Stimulated activated CD8-positive, alpha-beta memory T cell treated with anti-CD3 and anti-CD28 coated beads, Interleukin-7, amount 100 ng/mL, for 4 hours (primary cell): ENCODE measurements around the gene PDE11A.
"Not testable (repeated sequence)": the region's sequence is repeated elsewhere in the genome, so short reads cannot be mapped to it uniquely, and the experiment has no call there.

Experiments used
- DNase-seq, 2 donors: peaks; one replicate each; pipeline ENCODE4 v3.0.0-alpha.2; 2020; ENCODE audit warnings: low read depth in 2 of 2

PDE11A gene

GRCh38 chr2:178072383-178073301, at the start of gene PDE11A:
PDE11A (minus strand) TSS chr2:178072777; CDS start chr2:178072437, 340 bp downstream.
- DNase-seq = no peak

- DNase-seq = no peak
Measured at GRCh38 chr2:178119179-178119922, 46.8 kb upstream of the PDE11A start.

- DNase-seq = no peak
Measured at GRCh38 chr2:178117725-178118124, 45.1 kb upstream of the PDE11A start.

GRCh38 chr2:178115271-178115670, 42.7 kb upstream of the PDE11A start:
- no peak for DNase-seq

GRCh38 chr2:178114462-178114861, 41.9 kb upstream of the PDE11A start:
- DNase-seq = no peak

GRCh38 chr2:178112202-178113152, 39.9 kb upstream of the PDE11A start, which contains the start of gene RBM45:
RBM45 (plus strand) TSS chr2:178112437; CDS start chr2:178112547, 110 bp downstream.
- peak; percentile 63 to 79 for DNase-seq

- DNase-seq = no peak
Measured at GRCh38 chr2:178111743-178112142, 39.2 kb upstream of the PDE11A start.

GRCh38 chr2:178110681-178111080, 38.1 kb upstream of the PDE11A start:
- no peak for DNase-seq

GRCh38 chr2:178109813-178110212, 37.2 kb upstream of the PDE11A start:
- no peak for DNase-seq

- no peak for DNase-seq
Measured at GRCh38 chr2:178108176-178108575, 35.6 kb upstream of the PDE11A start.

GRCh38 chr2:178106053-178106452, 33.5 kb upstream of the PDE11A start:
- no peak for DNase-seq

GRCh38 chr2:178105566-178105965, 33.0 kb upstream of the PDE11A start:
- no peak for DNase-seq

- no peak for DNase-seq
Measured at GRCh38 chr2:178101321-178102079, 28.9 kb upstream of the PDE11A start.

GRCh38 chr2:178093471-178093870, 20.9 kb upstream of the PDE11A start:
- DNase-seq = no peak

GRCh38 chr2:178088774-178089270, 16.2 kb upstream of the PDE11A start:
- no peak for DNase-seq

- no peak for DNase-seq
Measured at GRCh38 chr2:178084273-178084672, 11.7 kb upstream of the PDE11A start.

GRCh38 chr2:178082408-178083045, 9.9 kb upstream of the PDE11A start:
- no peak for DNase-seq

GRCh38 chr2:178079279-178079678, 6.7 kb upstream of the PDE11A start:
- not testable (repeated sequence) for DNase-seq

GRCh38 chr2:178076130-178076529, 3.6 kb upstream of the PDE11A start:
- DNase-seq = no peak

GRCh38 chr2:178075006-178075326, 2.4 kb upstream of the PDE11A start:
- DNase-seq = no peak
